PC-9 (cell line): ENCODE data around the gene COL5A1.

Experiments
- CTCF ChIP-seq: fragments of 200-600 bp; sonication (generic); conservative IDR thresholded peaks from 2 replicates; pipeline ENCODE4 v1.6.1; 2017; ENCODE audit warnings: mixed run types, antibody characterized with exemption, mild to moderate bottlenecking, moderate library complexity
- EZH2 ChIP-seq: fragments of 200-600 bp; sonication (generic); IDR thresholded peaks from 2 replicates; pipeline ENCODE4 v1.8.0; 2017; ENCODE audit warnings: antibody characterized with exemption, low read depth

GRCh38 chr9:134709512-134710270, 68.1 kb downstream of the COL5A1 start:
- TF ChIP-seq CTCF (no peak), EZH2 (no peak)
